NT2/D1 (cell line): ENCODE results near the gene HOXC4.

Source experiments
- DNase-seq: peaks from one replicate; pipeline ENCODE4 v3.0.0-alpha.2; 2011; ENCODE audit warnings: low read depth, low spot score
- H3K27me3 ChIP-seq: 2 replicates; pipeline ENCODE4 v1.6.0; 2011; ENCODE audit warnings: mild to moderate bottlenecking; ENCODE audit not compliant: insufficient read length, insufficient read depth
- H3K36me3 ChIP-seq: 2 replicates; pipeline ENCODE4 v1.6.1; 2011; ENCODE audit warnings: mild to moderate bottlenecking, low read length, mixed read lengths; ENCODE audit not compliant: insufficient read depth, insufficient read length
- H3K4me1 ChIP-seq: 2 replicates; pipeline ENCODE4 v1.5.1; 2011; ENCODE audit not compliant: insufficient read depth, insufficient read length
- H3K4me3 ChIP-seq: 2 replicates; pipeline ENCODE4 v1.5.1; 2011; ENCODE audit warnings: low read depth; ENCODE audit not compliant: insufficient read length
- H3K9ac ChIP-seq: 2 replicates; pipeline ENCODE4 v1.6.0; 2011; ENCODE audit warnings: low read depth; ENCODE audit not compliant: insufficient read length
- H3K9me3 ChIP-seq: 2 replicates; pipeline ENCODE4 v1.5.1; 2011; ENCODE audit warnings: mild to moderate bottlenecking, low read length; ENCODE audit not compliant: insufficient read depth
- SUZ12 ChIP-seq: IDR thresholded peaks from 2 replicates; pipeline ENCODE4 v1.6.1; 2011; ENCODE audit not compliant: insufficient read length, insufficient read depth; ENCODE audit errors: extremely low read depth
- YY1 ChIP-seq: IDR thresholded peaks from 2 replicates; pipeline ENCODE4 v1.6.1; 2011; ENCODE audit not compliant: insufficient read length, insufficient read depth
- ZNF274 ChIP-seq: IDR thresholded peaks from 2 replicates; pipeline ENCODE4 v1.6.1; 2011; ENCODE audit warnings: mild to moderate bottlenecking, low read depth, low read length

Gene HOXC4

DNA sequence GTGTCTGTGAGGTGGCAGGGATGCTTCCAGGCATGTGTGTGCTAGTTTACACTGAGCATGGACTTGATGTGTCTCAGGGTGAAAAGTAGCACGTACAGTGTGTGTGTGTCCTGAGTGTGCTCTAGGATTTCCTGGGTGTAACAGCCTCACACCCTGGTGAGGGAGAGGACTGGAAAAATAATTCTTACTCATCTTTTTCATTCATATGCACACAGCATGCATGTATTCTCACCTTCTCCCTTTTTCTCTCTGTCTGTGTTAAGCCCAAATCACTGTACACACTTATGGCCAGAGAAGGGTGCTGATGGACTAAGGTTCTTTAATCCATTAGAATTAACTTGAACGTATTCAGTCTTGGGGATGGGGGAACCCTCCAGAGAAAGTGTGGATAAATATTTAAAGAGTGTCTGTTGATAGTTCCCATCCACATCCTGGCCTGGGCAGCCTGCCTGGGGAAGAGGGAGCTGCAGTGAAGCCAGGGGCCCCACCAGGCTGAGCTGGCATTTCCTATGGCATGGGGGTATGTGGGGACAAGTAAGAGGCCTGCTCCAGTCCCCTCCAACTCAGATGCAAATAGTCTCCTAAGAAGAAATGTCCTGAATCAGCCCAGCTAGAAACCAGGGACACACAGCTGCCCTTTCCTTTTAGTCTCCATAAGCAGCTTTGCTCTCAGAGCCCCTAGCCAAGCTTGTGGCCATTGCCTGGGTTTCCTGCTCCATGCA, 45.9 kb upstream of the HOXC4 start:
- no peak for DNase-seq
- Histone ChIP-seq H3K4me1 (peaks cover 5% of the 10 kb centered on the region), H3K27me3 (peaks cover 97% of the 10 kb centered on the region), H3K36me3 (no peaks in the 10 kb centered on the region), H3K9ac (no peak overlapping the region), H3K4me3 (no peak overlapping the region), H3K9me3 (no peaks in the 10 kb centered on the region)
- TF ChIP-seq YY1 (no peak), ZNF274 (no peak), SUZ12 (no peak)

DNA sequence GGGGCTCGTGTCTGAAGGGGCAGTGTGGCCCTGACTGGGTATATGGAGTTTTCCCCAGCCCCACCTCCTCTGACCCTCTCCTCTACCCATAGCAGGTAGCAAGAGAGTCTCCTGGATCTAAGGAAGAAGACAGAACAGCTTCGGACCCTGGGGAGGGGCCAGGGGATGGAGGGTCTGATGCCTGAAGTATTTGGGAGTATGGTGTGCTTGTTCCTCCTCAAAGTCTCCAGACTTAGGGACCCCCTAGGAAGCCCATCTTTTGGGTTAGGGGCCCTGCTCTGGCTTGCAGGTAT, 45.4 kb upstream of the HOXC4 start:
- Histone ChIP-seq H3K27me3 (peaks cover 97% of the 10 kb centered on the region), H3K4me3 (no peak overlapping the region), H3K9ac (no peak overlapping the region), H3K9me3 (no peaks in the 10 kb centered on the region), H3K4me1 (peaks cover 5% of the 10 kb centered on the region), H3K36me3 (no peaks in the 10 kb centered on the region)
- TF ChIP-seq SUZ12 (no peak), YY1 (no peak), ZNF274 (no peak)
- no peak for DNase-seq

DNA sequence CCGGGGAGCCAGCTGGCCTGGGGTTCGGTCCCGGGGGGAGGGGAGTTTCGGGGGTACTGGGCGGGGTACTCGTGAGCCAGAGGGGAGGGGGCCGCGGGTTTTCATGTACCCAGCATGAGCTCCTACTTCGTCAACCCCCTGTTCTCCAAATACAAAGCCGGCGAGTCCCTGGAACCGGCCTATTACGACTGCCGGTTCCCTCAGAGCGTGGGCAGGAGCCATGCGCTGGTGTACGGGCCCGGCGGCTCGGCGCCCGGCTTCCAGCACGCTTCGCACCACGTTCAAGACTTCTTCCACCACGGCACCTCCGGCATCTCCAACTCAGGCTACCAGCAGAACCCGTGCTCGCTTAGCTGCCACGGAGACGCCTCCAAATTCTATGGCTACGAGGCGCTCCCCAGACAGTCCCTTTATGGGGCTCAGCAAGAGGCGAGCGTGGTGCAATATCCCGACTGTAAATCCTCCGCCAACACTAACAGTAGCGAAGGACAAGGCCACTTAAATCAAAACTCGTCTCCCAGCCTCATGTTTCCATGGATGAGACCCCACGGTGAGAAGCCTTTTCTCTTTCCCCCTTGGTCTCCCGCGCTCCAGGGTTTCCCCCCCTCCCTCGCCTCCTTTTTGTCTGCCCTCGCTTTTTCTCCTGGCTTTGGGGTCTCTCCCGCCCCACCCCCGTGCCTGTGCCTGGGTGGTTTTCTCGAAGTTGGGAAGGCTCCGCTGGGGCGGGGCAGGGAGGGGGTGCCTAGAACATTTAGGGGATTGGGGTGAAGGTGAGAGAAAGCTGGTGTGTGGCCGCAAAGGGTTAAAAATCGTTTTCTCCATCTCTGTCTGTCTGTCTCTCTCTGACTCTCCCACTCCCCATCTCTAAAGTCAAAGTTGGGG, 44.2 kb upstream of the HOXC4 start:
- Histone ChIP-seq H3K9me3 (no peaks in the 10 kb centered on the region), H3K4me1 (peaks cover 5% of the 10 kb centered on the region), H3K9ac (peak overlapping the region; percentile 38), H3K4me3 (peak overlapping the region; percentile 15), H3K36me3 (no peaks in the 10 kb centered on the region), H3K27me3 (peaks cover 97% of the 10 kb centered on the region)
- TF ChIP-seq ZNF274, result no peak
- no peak for TF ChIP-seq YY1
- TF ChIP-seq SUZ12, result peak; percentile 99
- no peak for DNase-seq

- peaks cover 97% of the 10 kb centered on the region for H3K27me3 ChIP-seq
- H3K4me1 ChIP-seq, result peaks cover 3% of the 10 kb centered on the region
- no peaks in the 10 kb centered on the region for H3K36me3 ChIP-seq
- no peak overlapping the region for H3K9ac ChIP-seq
- TF ChIP-seq ZNF274, result no peak
- TF ChIP-seq SUZ12, result no peak
- no peak for TF ChIP-seq YY1
- DNase-seq, result no peak
- no peak overlapping the region for H3K4me3 ChIP-seq
- no peaks in the 10 kb centered on the region for H3K9me3 ChIP-seq
Observed at GRCh38 chr12:54010053-54010971, 43.3 kb upstream of the HOXC4 start.

DNA sequence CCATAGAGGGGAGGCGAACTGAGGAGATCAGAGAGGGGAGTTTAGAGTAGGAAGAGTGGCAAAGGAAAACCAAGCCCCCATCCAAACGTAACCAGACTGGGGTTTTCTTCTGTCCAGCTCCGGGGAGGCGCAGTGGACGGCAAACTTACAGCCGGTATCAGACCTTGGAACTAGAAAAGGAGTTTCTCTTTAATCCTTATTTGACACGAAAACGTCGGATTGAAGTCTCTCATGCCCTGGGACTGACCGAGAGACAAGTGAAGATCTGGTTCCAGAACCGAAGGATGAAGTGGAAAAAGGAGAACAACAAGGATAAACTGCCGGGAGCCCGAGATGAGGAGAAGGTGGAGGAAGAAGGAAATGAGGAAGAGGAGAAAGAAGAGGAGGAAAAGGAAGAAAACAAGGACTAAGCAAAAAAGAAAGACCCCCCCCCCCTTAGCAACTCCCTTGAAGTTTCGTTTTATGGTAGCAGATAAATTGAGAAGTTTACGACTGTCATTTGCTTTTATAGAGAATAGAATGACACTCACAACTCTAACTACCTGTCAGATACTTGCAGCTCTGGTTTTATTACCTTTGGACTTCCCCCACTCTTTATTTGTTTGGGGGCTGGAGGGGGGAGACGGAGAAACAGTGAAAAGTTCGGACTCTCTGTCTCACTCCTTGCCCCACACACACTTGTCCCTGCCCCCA, 42.5 kb upstream of the HOXC4 start:
- no peak overlapping the region for H3K4me3 ChIP-seq
- H3K4me1 ChIP-seq, result peaks cover 3% of the 10 kb centered on the region
- peaks cover 97% of the 10 kb centered on the region for H3K27me3 ChIP-seq
- no peaks in the 10 kb centered on the region for H3K36me3 ChIP-seq
- H3K9me3 ChIP-seq, result no peaks in the 10 kb centered on the region
- H3K9ac ChIP-seq, result no peak overlapping the region
- TF ChIP-seq SUZ12, result no peak
- no peak for TF ChIP-seq YY1
- TF ChIP-seq ZNF274, result no peak
- DNase-seq, result no peak

GRCh38 chr12:54011665-54012532, 41.7 kb upstream of the HOXC4 start:
- Histone ChIP-seq H3K4me1 (peaks cover 3% of the 10 kb centered on the region), H3K4me3 (no peak overlapping the region), H3K9ac (no peak overlapping the region), H3K9me3 (no peaks in the 10 kb centered on the region), H3K27me3 (peaks cover 96% of the 10 kb centered on the region), H3K36me3 (no peaks in the 10 kb centered on the region)
- TF ChIP-seq YY1 (no peak), SUZ12 (no peak), ZNF274 (no peak)
- DNase-seq, result no peak
